SK-N-SH treated with all-trans-retinoic acid at 6 μM for 48 hours (cell line): ENCODE data around the gene PSORS1C1.

Source experiments
- ATAC-seq: fragments of 200-7000 bp; cut with Tn5 transposase; 3 replicates; pipeline ENCODE4 v1.9.1; 2020; ENCODE audit warnings: mild to moderate bottlenecking, moderate library complexity
- ARNTL ChIP-seq: fragments of 450-650 bp; formaldehyde crosslinking; IDR thresholded peaks from 2 replicates; pipeline ENCODE4 v1.5.0; 2020; ENCODE audit warnings: low read depth, mild to moderate bottlenecking, moderate library complexity, borderline replicate concordance
- BACH2 ChIP-seq: fragments of 250-450 bp; sonication (Bioruptor Pico); IDR thresholded peaks from 2 replicates; pipeline ENCODE4 v1.9.0; 2021; ENCODE audit warnings: mild to moderate bottlenecking, borderline replicate concordance
- CREB5 ChIP-seq: fragments of 250-450 bp; sonication (Bioruptor Pico); IDR thresholded peaks from 2 replicates; pipeline ENCODE4 v1.5.1; 2020; ENCODE audit warnings: low read depth, mild to moderate bottlenecking, moderate library complexity
- CSDC2 ChIP-seq: fragments of 250-450 bp; sonication (Bioruptor Pico); IDR thresholded peaks from 2 replicates; pipeline ENCODE4 v1.5.0; 2020; ENCODE audit warnings: mild to moderate bottlenecking, moderate library complexity
- CSRNP3 ChIP-seq: fragments of 250-450 bp; sonication (Bioruptor Pico); IDR thresholded peaks from 2 replicates; pipeline ENCODE4 v1.5.1; 2021; ENCODE audit warnings: mild to moderate bottlenecking, moderate library complexity
- ESRRG ChIP-seq: fragments of 250-450 bp; sonication (Bioruptor Pico); IDR thresholded peaks from 2 replicates; pipeline ENCODE4 v1.6.1; 2021; ENCODE audit warnings: mild to moderate bottlenecking
- GLIS3 ChIP-seq: fragments of 250-450 bp; sonication (Bioruptor Pico); IDR thresholded peaks from 2 replicates; pipeline ENCODE4 v1.5.0; 2020; ENCODE audit warnings: mild to moderate bottlenecking, moderate library complexity
- ISL1 ChIP-seq: fragments of 250-450 bp; sonication (Bioruptor Pico); IDR thresholded peaks from 2 replicates; pipeline ENCODE4 v2.1.2; 2022; ENCODE audit warnings: mild to moderate bottlenecking, moderate library complexity
- OSR1 ChIP-seq: fragments of 250-450 bp; sonication (Bioruptor Pico); IDR thresholded peaks from 2 replicates; pipeline ENCODE4 v1.8.0; 2022; ENCODE audit warnings: moderate library complexity, mild to moderate bottlenecking, inconsistent platforms
- PATZ1 ChIP-seq: fragments of 250-450 bp; sonication (Bioruptor Pico); IDR thresholded peaks from 2 replicates; pipeline ENCODE4 v1.8.0; 2020; ENCODE audit warnings: mild to moderate bottlenecking, moderate library complexity, borderline replicate concordance
- PPARA ChIP-seq: fragments of 250-450 bp; sonication (Bioruptor Pico); IDR thresholded peaks from 2 replicates; pipeline ENCODE4 v1.5.0; 2020; ENCODE audit warnings: mild to moderate bottlenecking, borderline replicate concordance
- RARB ChIP-seq: fragments of 250-450 bp; sonication (Bioruptor Pico); IDR thresholded peaks from 2 replicates; pipeline ENCODE4 v1.8.0; 2021; ENCODE audit warnings: mild to moderate bottlenecking, moderate library complexity
- SNAI2 ChIP-seq: fragments of 250-450 bp; sonication (Bioruptor Pico); IDR thresholded peaks from 2 replicates; pipeline ENCODE4 v1.5.0; 2020; ENCODE audit warnings: mild to moderate bottlenecking, moderate library complexity
- TCF4 ChIP-seq: fragments of 250-450 bp; sonication (Bioruptor Pico); IDR thresholded peaks from 2 replicates; pipeline ENCODE4 v1.8.0; 2021; ENCODE audit warnings: mild to moderate bottlenecking, moderate library complexity, borderline replicate concordance
- TOX ChIP-seq: fragments of 250-450 bp; sonication (Bioruptor Pico); IDR thresholded peaks from 2 replicates; pipeline ENCODE4 v1.8.0; 2021; ENCODE audit warnings: mild to moderate bottlenecking, moderate library complexity, borderline replicate concordance
- TSHZ2 ChIP-seq: fragments of 250-450 bp; sonication (Bioruptor Pico); IDR thresholded peaks from 2 replicates; pipeline ENCODE4 v1.5.0; 2020; ENCODE audit warnings: mild to moderate bottlenecking, moderate library complexity
- ZC3H10 ChIP-seq: fragments of 250-450 bp; sonication (Bioruptor Pico); IDR thresholded peaks from 2 replicates; pipeline ENCODE4 v1.5.1; 2021; ENCODE audit warnings: mild to moderate bottlenecking, moderate library complexity
- ZFP3 ChIP-seq: fragments of 250-450 bp; sonication (Bioruptor Pico); IDR thresholded peaks from 2 replicates; pipeline ENCODE4 v1.5.0; 2020; ENCODE audit warnings: mild to moderate bottlenecking, moderate library complexity
- ZFP30 ChIP-seq: fragments of 450-650 bp; formaldehyde crosslinking; IDR thresholded peaks from 2 replicates; pipeline ENCODE4 v1.5.0; 2022; ENCODE audit warnings: mild to moderate bottlenecking, moderate library complexity
- ZNF565 ChIP-seq: fragments of 450-650 bp; formaldehyde crosslinking; conservative IDR thresholded peaks from 2 replicates; pipeline ENCODE4 v1.5.0; 2020; ENCODE audit warnings: low read depth, mild to moderate bottlenecking, moderate library complexity
- ZNF70 ChIP-seq: fragments of 450-650 bp; formaldehyde crosslinking; IDR thresholded peaks from 2 replicates; pipeline ENCODE4 v1.5.0; 2020; ENCODE audit warnings: mild to moderate bottlenecking, moderate library complexity
- ZNF8 ChIP-seq: fragments of 450-650 bp; formaldehyde crosslinking; IDR thresholded peaks from 2 replicates; pipeline ENCODE4 v1.5.0; 2020; ENCODE audit warnings: mild to moderate bottlenecking, moderate library complexity

The PSORS1C1 gene

GRCh38 chr6:31091680-31092079 is 22.9 kb upstream of the PSORS1C1 start:
- TF ChIP-seq PPARA (CRISPR knock-in tag): no peak
- TF ChIP-seq ESRRG (CRISPR knock-in tag): no peak
- TF ChIP-seq RARB (CRISPR knock-in tag): no peak
- TF ChIP-seq TCF4 (CRISPR knock-in tag): no peak
- no peak for TF ChIP-seq ZC3H10 (CRISPR knock-in tag)
- TF ChIP-seq ZNF565: no peak
- TF ChIP-seq ZNF70 (CRISPR knock-in tag): no peak
- TF ChIP-seq GLIS3 (CRISPR knock-in tag): no peak
- no peak for TF ChIP-seq BACH2 (CRISPR knock-in tag)
- TF ChIP-seq ARNTL (CRISPR knock-in tag): no peak
- TF ChIP-seq TOX (CRISPR knock-in tag): no peak
- no peak for TF ChIP-seq ZNF8 (CRISPR knock-in tag)
- TF ChIP-seq CREB5 (CRISPR knock-in tag): no peak
- TF ChIP-seq CSDC2 (CRISPR knock-in tag): no peak
- no peak for TF ChIP-seq ZFP3 (CRISPR knock-in tag)
- no peak for ATAC-seq

GRCh38 chr6:31092238-31092637 is 22.4 kb upstream of the PSORS1C1 start:
- no peak for ATAC-seq
- no peak for TF ChIP-seq PATZ1 (CRISPR knock-in tag)

GRCh38 chr6:31092769-31093505 is 21.7 kb upstream of the PSORS1C1 start:
- ATAC-seq: no peak
- no peak for TF ChIP-seq ESRRG (CRISPR knock-in tag)
- no peak for TF ChIP-seq OSR1
- no peak for TF ChIP-seq ZNF70 (CRISPR knock-in tag)
- TF ChIP-seq ZFP30 (CRISPR knock-in tag): no peak
- no peak for TF ChIP-seq ARNTL (CRISPR knock-in tag)
- no peak for TF ChIP-seq ISL1 (CRISPR knock-in tag)
- TF ChIP-seq CSDC2 (CRISPR knock-in tag): no peak
- TF ChIP-seq CREB5 (CRISPR knock-in tag): no peak
- no peak for TF ChIP-seq TSHZ2 (CRISPR knock-in tag)
- TF ChIP-seq, all 23 proteins: peak for 0

- ATAC-seq: peak; percentile 79
These were observed 20.2 kb upstream of the PSORS1C1 start for GRCh38 chr6:31094389-31094881.

More at GRCh38 chr6:31094389-31094881, 20.2 kb upstream of the PSORS1C1 start:
- no peak for TF ChIP-seq OSR1
- TF ChIP-seq RARB (CRISPR knock-in tag): no peak
- no peak for TF ChIP-seq ZFP3 (CRISPR knock-in tag)
- TF ChIP-seq CSRNP3 (CRISPR knock-in tag): no peak
- no peak for TF ChIP-seq ZFP30 (CRISPR knock-in tag)
- no peak for TF ChIP-seq CREB5 (CRISPR knock-in tag)
- no peak for TF ChIP-seq ARNTL (CRISPR knock-in tag)
- TF ChIP-seq ESRRG (CRISPR knock-in tag): no peak
- no peak for TF ChIP-seq ZC3H10 (CRISPR knock-in tag)
- TF ChIP-seq BACH2 (CRISPR knock-in tag): no peak
- no peak for TF ChIP-seq ZNF70 (CRISPR knock-in tag)
- no peak for TF ChIP-seq SNAI2 (CRISPR knock-in tag)
- no peak for TF ChIP-seq ISL1 (CRISPR knock-in tag)
- TF ChIP-seq ZNF8 (CRISPR knock-in tag): no peak
- no peak for TF ChIP-seq PPARA (CRISPR knock-in tag)
- TF ChIP-seq GLIS3 (CRISPR knock-in tag): no peak
- TF ChIP-seq CSDC2 (CRISPR knock-in tag): no peak
